ENCODE results near the gene NTM. TPM values are rescaled to one million over a fixed set of nuclear protein-coding genes. Genes with fewer than 3 reads are reported as not detected.

Gene NTM
- polyA plus RNA-seq, 5 donors: 14.0 to 30.1 (median 23.9) TPM

GRCh38 chr11:132072044-132072857, 701.8 kb downstream of the NTM start:
- no peak for DNase-seq

- DNase-seq: no peak
Measured at GRCh38 chr11:132072858-132073211, 702.4 kb downstream of the NTM start.

GRCh38 chr11:132073787-132074186, 703.4 kb downstream of the NTM start:
- DNase-seq: no peak

GRCh38 chr11:132075447-132075846, 705.0 kb downstream of the NTM start:
- no peak for DNase-seq

GRCh38 chr11:132077416-132077815, 707.0 kb downstream of the NTM start:
- no peak for DNase-seq

GRCh38 chr11:132078264-132079076, 708.1 kb downstream of the NTM start:
- no peak for DNase-seq

GRCh38 chr11:132080127-132080526, 709.7 kb downstream of the NTM start:
- DNase-seq: no peak

- DNase-seq: no peak
Measured at GRCh38 chr11:132082566-132082965, 712.2 kb downstream of the NTM start.

GRCh38 chr11:132084433-132084832, 714.0 kb downstream of the NTM start:
- DNase-seq: no peak

GRCh38 chr11:132087148-132087547, 716.7 kb downstream of the NTM start:
- DNase-seq: no peak

GRCh38 chr11:132088551-132088950, 718.1 kb downstream of the NTM start:
- DNase-seq: no peak

- no peak for DNase-seq
Measured at GRCh38 chr11:132093536-132094259, 723.3 kb downstream of the NTM start.

GRCh38 chr11:132094598-132094997, 724.2 kb downstream of the NTM start:
- DNase-seq: no peak

- DNase-seq: no peak
Measured at GRCh38 chr11:132095230-132096131, 725.1 kb downstream of the NTM start.

- no peak for DNase-seq
Measured at GRCh38 chr11:132096132-132096825, 725.9 kb downstream of the NTM start.

- DNase-seq: no peak
Measured at GRCh38 chr11:132099692-132100091, 729.3 kb downstream of the NTM start.

GRCh38 chr11:132100583-132100982, 730.2 kb downstream of the NTM start:
- DNase-seq: no peak

GRCh38 chr11:132101881-132102280, 731.5 kb downstream of the NTM start:
- no peak for DNase-seq

- DNase-seq: no peak
Measured at GRCh38 chr11:132103021-132103420, 732.6 kb downstream of the NTM start.

GRCh38 chr11:132106096-132106982, 735.9 kb downstream of the NTM start:
- DNase-seq: no peak

Measured in right lung (tissue), 5 donors.